SW 1271 (cell line): Measurements from ENCODE around the gene TNS1.

Source experiments
- DNase-seq, 2 experiments: peaks; one replicate each; lab custom pipeline; 2025; lab: John Stamatoyannopoulos, UW

The TNS1 gene

DNA sequence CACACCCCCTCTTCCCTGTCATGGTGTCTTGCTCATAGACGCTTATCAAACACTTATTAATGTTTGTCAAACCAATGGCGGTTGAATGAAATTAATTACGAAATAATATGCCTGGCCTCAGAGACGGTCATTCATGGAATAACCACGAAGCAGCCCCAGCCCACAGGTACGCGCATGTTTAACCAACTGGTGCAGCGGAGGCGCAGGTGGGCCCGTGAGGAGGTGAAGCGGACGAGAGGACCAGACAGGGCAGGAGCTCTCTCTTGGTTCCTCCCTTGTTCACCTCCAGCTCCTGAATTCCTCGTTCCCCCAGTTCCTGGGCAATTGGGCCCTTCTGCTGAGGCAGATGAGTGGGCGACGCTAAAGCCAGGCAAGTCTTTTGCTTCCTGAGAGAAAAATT, 169.8 kb downstream of the TNS1 start:
- DNase-seq, result no peak

DNA sequence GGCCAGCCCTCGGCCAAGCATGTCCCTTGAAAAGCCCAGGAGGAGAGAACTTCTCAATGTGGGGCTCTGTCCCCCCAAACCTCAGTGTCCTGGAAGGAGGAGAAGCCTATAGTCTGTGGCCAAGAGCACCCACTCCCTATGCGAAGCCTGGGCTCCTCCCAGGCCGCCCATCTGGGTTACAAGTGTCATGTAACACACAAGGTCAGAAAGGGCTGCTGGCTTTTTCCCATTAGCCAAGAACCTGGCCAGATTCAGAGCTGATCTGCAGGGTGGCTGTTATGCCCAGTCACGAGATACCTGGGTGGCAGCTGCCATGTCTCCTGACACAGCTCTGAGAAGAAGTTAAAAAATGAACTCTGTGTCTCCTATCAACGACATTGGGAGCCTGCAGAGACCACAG, 170.7 kb downstream of the TNS1 start:
- no peak for DNase-seq

DNA sequence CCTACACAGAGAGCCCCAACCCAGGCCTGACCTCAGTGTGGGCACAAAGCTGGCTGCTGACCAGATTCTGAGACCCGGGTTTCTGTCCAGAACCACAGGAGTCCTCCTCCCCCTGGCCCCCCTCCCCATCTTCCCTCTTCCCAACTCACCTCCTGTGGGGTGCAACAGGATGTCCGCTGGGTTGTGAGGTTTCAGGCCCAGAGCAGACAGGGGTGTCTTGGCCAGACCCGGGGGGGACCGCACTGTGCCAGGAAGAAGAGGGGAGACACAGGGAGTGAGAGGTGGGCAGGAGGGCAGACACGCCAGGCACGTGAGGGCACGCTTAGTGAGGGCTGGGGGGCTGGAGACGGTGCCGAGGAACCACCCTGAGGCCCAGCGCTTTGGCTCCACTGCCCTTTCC, 171.5 kb downstream of the TNS1 start:
- DNase-seq, result no peak

DNA sequence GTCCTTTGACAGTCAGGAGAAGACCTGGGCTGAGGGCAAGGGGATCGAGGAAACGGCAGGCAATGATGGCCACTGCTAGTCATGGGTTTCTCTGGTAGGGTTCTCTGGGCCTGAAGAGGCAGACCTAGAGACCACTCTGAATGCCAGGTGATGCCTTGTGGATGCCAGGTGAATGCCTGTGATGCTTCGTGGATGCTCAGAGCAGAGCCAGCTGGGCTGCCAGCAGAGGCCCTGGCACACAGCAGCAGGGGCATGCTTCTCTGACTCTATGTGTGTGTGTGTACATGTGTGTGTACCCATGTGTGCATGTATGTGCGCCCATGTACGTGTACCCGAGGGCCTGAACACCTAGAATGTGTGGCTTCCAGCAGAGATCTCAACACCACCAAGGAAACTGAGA, 172.0 kb downstream of the TNS1 start:
- no peak for DNase-seq

DNA sequence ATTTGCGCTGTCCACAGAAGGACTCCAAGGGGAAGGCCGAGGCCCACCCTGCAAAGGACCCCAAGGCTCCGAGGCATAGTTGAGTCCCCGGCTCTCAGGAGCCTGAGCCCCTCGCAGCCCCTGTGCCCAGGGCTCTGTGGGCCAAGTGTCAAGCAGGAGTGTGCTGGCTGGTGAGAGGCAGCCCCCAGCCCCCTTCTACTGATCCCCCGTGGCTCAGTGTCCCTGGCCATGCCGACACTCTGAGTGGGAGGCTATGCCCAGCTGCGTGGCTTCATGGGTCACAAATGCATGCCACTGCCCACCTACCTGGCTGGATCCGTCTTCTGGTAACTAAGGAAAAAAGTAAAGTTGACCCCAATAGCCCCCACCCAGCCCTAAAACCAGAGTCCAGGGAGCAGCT, 172.7 kb downstream of the TNS1 start:
- no peak for DNase-seq

DNA sequence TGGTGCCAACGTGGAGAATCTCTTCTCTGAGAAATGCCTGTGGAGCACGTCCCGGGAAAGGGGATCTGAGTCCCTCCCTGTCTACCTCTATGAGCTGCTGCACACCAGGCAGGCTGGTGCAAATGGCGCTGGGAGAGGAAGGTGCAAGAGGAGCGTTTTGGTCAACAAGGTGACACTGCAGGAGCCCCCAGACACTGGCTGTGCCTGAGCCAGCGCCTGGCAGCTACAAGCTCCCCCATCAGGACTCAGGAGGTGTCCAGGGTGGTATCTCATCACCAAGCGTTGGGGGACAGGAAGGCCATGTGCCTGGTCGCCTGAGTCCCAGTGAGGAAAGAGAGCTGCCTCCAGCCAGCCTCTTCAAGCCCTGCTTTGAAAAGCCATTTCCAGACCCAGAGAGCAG, 173.4 kb downstream of the TNS1 start:
- DNase-seq, result no peak

DNA sequence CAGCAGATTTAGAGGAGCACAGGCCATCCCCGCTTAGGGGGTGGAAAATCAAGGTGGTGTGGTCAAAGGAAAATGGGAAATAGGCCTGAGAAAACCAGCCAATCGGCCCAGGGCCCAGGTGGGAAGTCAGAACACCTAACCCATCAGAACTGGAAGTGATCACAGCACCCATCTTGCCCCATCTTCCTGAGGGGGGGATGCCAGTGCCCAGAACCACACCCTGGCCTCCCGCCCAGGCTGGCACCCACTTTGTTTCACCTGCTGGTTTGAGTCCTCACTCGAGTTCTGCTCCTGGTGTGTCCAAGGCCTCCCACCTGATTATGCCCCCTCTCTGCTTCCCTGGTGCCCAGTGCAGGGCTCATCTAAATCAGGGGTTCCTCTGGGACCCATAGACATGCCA, 174.5 kb downstream of the TNS1 start:
- DNase-seq, result no peak

DNA sequence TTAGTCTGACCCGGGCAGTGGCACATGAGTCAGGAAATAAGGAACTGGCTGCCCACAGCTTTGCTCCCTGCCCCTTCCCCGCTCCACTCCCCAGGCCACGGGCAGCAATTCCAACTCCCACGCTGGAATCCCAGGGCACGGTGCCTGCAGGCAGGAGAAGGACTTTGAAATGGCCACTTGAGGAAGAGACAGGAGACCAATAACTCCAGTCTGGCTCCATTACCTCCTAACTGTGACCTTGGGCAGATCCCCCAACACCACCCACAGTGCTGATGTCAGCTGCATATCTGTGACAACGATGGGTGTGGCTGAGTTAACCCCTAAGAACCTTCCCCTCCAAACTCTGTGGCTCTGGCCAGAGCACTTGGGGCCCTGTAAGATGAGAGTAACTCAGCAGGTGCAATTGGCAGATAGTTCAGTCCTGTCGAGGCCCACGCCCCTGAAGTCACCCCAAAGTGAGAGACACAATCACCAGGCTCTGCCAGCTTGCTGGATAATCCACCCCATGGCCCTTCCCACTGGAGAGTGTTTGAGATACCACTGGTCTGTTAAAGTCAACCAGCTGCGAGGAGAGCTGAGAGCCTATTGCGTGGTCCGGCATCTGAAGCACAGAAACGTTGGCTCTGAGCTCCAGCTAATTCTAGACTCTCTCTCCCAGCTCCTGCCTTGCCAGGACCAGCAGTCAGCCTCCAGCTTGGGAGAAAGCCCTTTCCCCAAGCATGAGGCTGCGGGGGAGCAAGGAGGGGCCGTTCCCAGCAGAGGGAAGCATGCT, 175.2 kb downstream of the TNS1 start:
- no peak for DNase-seq

DNA sequence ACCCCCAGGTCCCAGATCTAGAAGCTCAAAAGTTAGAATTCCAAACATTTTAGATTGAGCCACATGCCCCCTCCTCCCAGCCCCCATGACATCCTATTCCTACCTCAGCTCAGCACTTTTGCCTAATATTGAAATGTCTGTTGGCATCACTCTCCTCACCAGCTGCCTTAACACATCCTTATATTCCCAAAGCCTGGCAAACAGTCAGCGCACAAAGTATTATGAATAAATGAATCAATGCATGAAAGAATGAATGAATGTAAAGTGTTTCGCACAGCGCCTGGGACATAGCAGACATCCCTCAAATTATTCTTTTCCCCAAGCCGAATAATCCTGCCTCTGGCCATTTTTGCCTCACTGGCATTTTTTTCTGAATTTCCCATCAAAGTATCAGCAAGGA, 175.8 kb downstream of the TNS1 start:
- no peak for DNase-seq

DNA sequence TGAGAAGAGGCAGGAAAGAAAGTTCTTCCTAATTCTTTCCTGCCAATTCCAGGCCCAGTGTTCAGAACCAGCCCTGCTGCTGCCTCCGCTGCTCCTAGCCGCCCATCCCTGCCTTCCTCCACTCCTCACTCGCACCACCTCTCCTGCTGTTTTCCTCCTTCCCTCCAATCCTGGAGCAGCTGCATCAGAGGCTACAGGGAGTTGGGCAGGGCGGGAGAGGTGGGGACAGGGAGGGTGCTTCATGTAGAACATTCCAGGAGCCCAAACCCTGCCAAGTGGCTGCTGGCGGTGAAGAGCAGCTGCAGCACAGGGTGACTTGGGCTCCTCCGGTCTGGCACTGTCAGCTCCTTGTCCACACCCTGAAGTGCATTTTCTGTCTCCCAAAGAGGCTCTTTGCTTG, 176.3 kb downstream of the TNS1 start:
- DNase-seq, result no peak

DNA sequence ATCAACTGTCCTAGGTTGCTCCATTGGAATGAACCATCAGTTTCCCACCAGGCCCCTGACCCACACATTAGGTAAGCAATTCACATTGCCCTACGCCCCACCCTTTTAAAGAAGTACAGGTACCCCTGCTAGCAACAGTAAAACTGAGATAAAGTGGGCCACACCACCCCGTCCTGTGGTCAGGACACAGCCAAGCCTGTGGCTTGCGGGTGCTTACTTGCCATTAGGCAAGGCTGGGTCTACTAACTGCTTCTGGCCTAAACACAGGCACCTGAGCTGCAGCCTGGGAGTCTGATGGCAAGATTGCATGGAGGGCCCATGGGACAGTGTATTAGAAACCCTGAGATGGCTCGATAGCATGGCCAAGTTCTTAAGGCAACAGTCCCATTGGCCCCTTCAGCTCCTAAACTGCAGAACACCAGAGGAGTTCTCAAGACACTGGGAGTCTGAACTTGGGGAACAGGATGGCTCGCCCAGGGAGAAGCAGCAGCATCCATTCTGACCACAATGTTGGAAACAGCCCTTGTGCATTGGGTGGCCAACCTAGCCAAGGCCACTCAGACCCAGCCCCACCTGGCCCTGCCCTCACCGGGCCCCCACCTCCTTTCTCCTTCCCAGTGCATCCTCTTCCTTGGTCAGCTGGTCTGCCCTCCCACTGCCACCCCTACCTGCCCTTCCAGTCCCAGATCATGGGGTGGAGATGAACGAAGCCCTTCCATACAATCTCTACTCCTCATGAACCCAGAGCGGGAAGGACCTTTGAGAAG, 177.1 kb downstream of the TNS1 start:
- DNase-seq, result no peak

DNA sequence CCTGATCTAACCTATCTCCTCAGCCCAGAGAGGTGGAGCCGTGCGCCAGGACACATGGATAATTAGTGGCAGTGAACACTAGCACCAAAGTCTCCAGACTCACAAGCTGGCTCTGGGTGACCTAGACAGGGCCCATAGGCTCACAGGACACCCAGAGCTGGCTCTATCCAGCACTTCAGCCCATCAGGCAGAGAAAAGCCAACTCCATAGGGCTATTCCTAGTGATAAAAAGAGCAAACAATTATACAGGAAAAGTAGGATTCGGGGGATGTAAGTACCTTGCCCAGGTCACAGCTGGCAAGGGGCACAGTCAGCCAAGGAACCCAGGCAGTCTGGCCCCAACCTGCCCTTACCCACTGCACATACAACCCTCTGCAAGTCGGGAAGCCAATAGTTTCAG, 178.6 kb downstream of the TNS1 start:
- DNase-seq, result no peak

DNA sequence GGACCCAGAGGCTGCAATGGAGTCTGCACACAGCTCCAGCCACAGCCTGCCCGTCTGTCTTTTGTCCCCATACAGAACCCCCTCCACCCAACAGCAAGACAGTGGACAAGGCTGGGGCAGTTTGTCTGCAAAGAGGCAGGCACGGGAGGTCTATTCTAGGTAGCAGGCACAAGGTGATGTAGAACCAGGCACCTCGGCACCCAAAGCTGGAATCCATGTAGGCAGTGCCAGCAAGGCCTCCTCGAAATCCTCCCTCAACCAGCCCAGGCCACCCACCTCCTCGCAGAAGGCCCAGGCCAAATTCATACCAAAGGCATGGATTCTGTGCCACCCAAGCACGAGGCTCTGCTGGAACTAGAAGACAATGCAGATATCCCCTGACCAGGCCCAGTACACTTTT, 179.2 kb downstream of the TNS1 start:
- DNase-seq, result no peak

DNA sequence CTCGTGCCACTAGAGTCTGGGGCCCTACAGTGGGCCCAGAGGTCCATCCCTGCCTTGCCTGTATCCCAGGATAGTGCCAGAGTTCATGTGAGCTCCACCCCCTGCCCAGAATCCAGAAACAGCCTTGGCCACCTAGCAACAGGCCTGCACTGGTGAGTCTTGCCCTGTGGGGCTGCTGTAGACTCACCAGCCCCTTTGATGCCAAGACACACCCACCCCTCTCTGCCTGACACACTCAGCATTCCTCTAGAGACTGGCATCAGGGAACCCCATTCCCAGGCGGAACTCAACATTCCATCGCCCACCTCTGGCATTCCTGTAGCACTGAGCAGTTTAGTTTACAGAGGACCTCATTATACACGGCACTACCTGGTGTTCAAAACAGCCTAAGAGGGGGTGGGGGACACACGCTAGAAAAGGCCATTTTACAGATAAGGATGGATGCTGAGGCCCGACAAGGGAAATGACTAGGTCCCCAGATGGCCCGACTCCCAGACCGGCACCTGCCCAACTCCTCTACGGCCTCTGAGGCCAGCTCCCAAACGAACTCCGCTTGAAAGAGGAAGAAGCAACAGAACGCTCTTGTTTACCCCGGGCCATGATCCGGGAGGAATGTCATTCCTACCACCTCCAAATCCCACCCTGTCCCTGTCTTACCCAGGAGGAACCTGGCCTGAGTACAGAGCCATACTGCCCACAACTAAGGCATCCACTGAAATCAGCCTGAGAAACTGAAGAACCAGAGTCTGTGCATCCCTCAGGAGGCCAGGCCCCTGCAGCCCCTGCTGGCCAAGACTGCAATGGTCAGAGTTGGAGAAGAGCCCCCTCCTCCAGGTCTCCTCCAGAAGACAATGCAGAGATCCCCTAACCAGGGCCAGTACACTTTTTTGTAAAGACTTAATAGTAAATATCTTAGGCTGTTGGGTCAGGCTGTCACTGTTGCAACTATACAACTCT, 180.2 kb downstream of the TNS1 start:
- no peak for DNase-seq

DNA sequence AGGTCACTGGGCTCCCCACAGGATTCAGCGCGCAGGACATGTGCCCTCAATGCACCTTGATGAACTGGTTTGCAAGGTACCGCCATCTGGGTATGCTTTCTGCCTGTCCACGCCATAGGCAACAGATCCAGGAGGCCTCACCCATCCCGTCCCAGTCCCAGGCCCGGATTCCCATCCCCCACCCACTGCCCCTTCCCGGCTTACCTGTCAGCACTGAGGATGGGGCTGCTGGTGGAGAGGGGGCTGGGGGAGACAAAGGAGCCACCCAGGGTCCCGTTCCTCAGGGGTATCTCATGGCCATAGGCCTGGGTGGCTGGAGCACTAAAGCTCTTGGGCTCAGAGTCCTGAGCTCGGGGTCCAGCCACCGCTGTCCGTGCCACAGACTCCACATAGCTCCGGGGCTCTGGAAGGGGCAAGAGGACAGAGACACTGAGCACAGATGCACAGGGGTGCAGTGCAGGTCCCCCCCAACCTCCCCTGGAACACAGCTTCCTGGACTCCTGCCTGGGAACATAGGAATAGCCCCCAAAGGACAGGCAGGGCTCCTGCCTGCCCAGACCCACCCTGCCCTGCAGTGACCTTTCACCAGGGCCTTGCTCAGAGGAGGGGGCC, 181.2 kb downstream of the TNS1 start:
- no peak for DNase-seq

DNA sequence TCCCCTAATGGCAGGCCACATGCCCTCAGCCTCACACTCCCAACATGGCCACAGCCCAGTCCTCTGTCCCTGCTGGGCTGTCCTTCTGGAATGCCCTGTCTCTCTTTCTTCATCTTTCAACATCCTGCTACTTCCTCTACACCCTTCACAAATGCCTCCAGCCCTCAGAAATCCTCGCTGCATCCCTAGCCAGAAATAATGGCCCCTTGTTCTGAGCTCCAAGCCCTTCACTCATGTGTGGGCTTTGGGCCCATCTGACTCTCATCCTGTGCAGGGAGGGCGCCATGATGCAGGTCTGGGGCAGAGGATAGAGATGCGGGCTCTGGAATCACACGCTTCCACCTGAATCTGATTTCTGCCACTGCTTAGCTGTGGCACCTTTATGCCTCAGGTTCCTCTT, 181.9 kb downstream of the TNS1 start:
- no peak for DNase-seq

DNA sequence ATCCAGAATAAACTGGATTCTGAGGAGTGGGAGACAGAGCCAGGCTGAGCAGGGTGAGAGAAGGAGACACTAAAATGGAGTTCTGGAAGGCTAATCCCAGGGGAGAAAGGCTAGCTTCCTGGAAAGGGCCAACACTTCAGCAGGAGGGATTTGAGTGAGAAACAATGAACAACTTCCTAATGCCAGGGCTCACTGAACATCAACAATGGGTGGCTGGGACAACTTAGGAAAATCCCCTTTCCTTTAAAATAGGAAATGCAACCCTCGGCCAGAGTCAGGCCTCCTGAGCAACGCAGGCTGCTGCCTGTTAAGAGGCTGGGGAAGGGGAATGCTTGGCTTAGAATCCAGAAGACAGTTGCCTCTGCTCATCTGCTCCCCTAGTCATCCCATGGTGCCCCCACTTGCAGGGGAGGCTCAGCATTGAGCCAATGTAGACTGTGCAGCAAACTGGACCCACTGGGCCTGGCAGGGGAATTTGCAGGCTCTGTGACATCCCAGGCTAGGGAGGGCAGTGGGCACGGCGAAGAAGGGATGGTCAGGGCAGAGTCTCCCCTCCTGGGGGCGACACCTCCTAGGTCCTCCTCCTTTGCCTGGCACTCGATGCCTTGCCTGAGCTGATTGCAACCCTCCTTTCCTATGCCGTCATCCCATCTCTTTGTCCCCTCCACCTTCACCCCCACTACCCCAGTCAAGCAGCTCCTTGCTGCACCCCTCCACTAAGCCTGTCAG, 182.5 kb downstream of the TNS1 start:
- no peak for DNase-seq

DNA sequence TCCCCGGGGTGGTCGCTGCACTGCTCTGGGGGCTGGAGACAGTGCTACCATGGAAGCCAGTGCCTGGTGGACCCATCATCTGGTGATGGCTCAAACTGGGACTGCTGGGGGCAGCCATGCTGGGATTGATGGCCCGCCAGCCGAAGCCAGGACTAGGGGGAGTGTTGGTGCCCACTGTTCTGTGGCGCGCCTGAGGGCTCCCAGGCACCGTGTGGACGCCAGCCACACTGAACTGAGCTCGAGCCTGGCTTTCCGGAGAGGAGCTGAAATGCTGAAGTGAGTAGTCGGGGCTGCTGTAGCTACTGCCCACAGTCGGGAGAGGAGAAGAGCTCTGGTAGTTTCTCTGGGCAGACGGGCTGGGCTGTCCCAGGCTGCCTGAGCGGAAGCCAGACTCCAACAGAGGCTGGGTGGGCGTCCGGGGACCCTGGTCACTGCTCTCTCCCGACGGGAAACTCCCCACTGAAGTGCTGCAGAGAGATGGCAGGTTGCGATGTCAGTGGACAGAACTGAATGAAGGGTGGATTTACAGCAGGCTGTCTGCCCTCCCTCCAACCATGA, 184.4 kb downstream of the TNS1 start:
- DNase-seq, result no peak

DNA sequence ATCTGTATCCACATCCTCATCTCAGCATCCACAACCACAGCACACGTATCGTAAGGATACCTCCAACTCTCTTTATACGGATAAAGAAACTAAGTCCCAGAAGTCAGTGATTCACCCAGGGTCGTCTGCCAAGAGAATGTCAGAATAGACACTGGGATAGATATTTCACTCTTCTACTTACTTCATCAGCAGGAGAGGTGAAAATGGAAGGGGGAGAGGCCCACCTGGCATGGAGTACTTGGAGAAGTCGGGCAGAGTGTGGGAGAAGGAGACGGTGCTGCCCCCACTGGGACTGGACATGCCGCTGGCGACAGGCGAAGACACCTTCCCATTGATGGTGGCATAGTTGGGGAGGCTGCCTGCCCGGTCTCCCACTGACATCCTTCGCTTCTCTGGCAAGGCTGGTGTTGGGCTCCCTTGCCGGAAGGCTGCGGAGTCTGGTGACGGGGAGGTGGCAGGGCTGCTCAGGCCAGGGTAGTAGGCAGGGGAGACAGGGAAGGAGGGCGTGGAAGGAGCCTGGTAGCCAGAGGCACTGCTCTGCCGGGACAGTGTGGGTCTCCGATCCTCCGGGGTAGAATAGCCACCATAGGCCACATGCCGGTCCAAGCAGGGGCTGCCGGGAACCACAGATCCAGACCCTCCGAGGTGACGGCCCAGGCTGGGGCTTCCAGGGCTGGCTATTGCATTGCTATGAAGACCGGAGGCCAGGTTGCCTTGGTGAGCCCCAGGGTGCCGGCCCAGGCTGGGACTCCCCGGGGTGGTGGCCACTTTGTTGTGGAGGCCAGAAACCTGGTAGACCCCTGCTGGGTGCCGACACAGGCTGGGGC, 185.1 kb downstream of the TNS1 start:
- DNase-seq, result no peak

DNA sequence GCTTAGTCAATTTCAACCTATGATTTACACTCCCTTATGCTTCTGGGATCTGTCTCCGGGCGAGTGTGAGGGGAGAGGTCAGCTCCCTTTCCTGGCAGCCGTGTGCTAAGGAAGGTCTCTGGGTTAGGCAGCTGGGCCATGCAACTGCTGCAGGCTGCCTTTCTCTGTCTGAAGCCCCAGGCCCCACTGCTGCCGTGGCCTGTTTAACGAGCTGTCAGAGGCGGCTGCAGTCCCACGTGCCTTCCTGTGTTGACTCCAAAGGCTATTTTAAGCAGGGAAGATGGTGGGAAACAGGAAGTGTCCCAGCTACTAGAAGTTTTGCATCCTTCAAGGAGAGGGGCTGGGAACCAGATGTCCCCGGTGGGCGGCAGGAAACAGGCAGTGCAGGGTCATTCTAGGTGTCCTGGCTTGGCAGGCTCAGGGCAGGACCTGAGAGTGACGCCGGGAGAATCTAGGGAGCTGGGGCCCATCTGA, 186.4 kb downstream of the TNS1 start:
- no peak for DNase-seq
